Muscle of back (tissue), 11 donors: ENCODE data around the gene APOL4. TPM values are rescaled to one million over a fixed set of nuclear protein-coding genes. Genes with fewer than 3 reads are reported as not detected.
"Not testable (repeated sequence)": the region's sequence is repeated elsewhere in the genome, so short reads cannot be mapped to it uniquely, and the experiment has no call there.

Experiments
- DNase-seq, 3 donors: peaks; one replicate each; pipeline versions ENCODE4 v3.0.0 to v3.0.0-alpha.2; 2013
- polyA plus RNA-seq, 10 donors: library from polyadenylated mRNA; unstranded; fragments of 120-200 nt; gene quantifications; one replicate each; pipeline ENCODE4 v1.2.1, GENCODE V29; 2013; ENCODE audit not compliant: insufficient read length in 10 of 10

Gene APOL4
- polyA plus RNA-seq, 10 donors: 5.3 to 24.4 (median 17.1) TPM

DNA sequence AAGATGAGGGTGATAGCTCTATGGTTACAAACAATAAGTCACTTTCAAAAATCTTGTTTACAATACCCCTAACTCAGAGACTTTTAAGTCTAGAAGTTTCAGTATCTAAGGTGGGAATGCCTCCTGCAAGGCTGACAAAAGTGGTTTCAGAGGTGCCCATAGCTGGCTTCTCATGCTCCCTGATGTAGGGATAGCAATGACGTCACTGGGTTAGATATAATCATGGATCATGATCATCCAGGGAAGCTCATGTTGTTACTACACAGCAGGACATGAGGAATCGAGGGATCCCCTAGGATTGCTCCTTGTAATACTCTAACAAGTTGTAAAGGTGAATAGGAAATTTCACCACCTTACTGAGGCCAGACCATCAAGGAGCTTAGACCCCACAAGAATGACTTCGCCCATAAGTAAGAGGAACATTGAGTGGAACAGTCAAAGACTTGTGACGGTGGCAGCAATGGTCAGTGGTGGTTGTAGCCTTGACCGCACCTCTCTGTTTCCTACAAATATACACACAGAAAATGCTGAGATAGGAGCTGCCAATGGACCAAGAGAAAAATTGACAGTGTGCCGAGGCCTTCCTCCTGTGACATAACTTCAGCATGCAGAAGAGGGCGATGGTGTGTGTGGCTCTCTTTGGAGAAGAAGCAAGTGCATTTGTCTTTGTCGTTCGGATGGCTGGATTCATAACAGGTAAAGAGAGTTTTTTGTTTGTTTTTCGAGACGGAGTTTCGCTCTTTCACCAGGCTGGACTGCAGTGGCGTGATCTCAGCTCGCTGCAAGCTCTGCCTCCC, 15.6 kb downstream of the APOL4 start:
- no peak for DNase-seq

DNA sequence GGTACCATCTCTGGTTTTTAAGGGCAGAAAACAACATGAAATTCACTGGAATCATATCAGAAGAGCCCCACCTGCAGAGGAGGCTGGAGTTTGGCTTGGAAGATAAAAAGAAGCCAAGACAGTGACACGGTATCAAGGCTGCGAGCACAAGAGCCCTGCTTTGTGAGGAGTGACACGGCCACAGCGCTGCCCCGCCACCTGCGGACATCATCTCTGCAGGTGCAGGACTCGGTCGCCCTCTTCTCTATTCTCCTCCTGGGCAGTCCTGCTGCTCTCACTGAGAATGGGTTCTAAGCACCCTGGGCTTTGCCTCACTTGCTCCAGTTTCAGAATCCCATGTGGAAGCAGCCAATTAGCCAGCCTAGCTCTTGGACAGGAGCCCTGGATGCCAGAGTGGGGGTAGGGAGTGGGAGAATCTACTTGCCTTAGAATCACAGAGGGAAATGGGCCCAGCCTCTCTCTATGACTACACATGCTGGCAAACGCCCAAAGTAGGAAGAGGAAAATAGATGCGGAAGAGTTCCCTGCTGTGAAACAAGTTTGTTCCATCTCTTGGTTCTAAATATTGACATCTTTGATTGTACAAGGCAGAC, 17.1 kb downstream of the APOL4 start:
- peak; percentile 34 to 49 (median 47) for DNase-seq

- no peak for DNase-seq
These were observed 18.2 kb downstream of the APOL4 start for GRCh38 chr22:36183446-36183845.

DNA sequence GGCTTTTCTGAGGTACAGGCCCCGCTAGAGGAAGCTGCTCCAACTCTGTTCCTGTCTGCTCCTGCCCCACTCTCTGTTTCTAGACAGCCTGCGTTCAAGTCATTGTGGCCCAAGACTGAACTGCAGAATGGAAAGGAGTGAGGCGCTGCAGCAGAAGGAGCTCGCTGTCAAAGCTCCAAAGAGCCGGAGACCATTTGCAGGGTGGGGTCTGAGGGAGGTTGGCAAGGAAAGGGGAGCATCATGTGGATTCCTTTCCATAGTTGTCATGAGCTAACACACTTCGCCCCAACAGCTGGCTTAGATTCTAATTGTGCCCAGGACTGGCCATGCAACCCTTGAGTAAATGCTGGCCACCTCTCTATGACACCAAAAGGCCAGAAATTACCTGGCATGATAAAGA, 18.8 kb downstream of the APOL4 start:
- no peak for DNase-seq

- DNase-seq: no peak
These were observed 19.6 kb downstream of the APOL4 start for GRCh38 chr22:36182056-36182455.

- no peak for DNase-seq
These were observed 20.7 kb downstream of the APOL4 start for GRCh38 chr22:36180928-36181327.

DNA sequence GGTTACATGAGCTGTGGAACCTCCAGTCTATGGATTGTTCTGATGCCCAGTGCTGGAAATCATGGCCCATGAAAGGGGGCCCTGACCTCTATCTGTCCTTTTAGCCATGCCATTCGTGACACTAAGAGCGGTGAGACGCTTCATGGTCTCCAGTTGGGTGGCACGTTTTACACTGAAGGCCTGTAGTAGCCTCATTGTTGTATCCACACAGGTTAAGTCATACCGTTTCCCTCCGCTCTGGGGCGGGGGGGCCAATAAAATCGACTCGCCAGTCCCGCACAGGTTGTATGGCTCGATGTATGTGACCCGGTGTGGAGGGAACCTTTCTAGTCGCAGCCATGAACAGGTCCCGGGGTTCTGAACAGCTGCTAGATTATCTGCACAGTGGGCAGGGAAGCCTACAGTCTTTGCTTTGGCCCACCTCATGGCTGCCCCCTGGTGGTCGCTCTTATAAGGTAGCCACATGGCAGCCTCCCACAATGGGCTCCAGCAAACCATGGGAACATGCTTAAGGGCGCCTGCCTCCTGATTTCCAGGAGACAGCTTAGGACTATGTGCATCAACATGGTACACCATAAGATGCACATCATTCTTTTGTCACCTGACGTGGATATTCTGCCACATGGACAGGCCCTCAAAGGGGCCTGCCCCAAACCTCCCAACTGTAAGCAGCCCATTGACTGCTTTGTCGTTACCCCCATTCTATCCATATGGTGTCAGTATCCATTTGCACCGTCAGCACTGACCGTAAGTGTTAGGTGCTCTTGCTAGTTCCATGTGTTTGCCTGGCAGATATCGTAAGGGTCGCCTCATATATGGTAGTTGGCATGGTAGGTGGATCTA, 21.4 kb downstream of the APOL4 start:
- DNase-seq: peak in 2 of 3 donors; percentile 66 to 70

- no peak for DNase-seq
These were observed 24.4 kb downstream of the APOL4 start for GRCh38 chr22:36177160-36177559.

GRCh38 chr22:36175892-36176291, 25.7 kb downstream of the APOL4 start:
- no peak for DNase-seq

DNA sequence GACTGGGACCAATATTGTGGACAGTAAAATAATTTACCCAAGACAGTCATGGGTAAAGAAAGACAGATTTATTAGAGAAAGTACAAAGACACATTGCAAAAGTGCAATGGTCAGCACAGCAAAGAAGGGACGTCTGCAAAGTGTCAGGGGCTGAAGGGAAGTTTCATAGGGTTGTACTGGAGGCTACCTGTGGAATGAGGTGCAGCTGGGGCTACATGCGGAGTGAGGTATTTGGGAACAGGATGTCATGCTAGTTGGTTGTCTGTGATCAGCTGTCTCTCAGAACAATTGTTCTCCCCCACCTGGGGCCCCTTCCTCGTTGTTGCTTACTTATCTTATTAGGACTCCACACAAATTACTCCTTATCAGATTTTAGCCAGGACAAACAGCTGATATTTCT, 29.7 kb downstream of the APOL4 start:
- no peak for DNase-seq

DNA sequence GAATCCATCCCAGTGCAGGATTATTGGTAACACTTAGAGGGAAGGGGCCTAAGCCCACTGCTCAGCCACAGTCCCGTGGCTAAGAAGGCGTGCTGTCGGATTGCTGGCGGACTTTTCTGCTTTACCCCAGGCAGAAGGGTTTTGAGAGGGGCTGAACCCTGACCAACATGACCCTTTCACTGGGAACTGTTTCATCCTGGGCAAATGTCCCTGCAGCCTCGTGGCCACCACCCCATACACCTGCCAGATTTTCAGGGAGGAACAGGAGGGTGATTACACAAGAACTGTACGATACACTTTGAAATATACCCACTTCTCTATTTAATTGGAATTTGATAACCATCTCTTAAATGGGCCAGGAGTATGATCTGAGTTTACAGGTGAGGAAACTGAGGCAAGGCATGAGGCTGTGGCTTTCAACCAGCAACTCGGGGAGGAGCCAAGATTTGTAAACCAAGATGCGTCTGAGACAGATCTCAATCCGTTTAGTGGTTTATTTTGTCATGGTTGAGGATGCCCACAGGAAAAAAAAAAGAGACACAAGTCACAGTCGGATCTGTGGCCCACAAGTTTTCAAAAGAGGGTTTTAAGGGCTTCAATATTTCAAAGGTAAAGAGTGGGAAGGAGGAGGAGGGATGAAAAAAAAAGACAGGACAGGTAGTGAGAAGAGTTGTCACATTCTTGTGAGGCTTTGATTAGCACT, 34.9 kb downstream of the APOL4 start:
- DNase-seq: no peak

- no peak for DNase-seq
These were observed 35.5 kb downstream of the APOL4 start for GRCh38 chr22:36166086-36166485.

GRCh38 chr22:36165141-36165540, 36.5 kb downstream of the APOL4 start:
- DNase-seq: no peak

- DNase-seq: no peak
These were observed 37.0 kb downstream of the APOL4 start for GRCh38 chr22:36164621-36165020.

GRCh38 chr22:36163497-36163896, 38.1 kb downstream of the APOL4 start:
- no peak for DNase-seq

DNA sequence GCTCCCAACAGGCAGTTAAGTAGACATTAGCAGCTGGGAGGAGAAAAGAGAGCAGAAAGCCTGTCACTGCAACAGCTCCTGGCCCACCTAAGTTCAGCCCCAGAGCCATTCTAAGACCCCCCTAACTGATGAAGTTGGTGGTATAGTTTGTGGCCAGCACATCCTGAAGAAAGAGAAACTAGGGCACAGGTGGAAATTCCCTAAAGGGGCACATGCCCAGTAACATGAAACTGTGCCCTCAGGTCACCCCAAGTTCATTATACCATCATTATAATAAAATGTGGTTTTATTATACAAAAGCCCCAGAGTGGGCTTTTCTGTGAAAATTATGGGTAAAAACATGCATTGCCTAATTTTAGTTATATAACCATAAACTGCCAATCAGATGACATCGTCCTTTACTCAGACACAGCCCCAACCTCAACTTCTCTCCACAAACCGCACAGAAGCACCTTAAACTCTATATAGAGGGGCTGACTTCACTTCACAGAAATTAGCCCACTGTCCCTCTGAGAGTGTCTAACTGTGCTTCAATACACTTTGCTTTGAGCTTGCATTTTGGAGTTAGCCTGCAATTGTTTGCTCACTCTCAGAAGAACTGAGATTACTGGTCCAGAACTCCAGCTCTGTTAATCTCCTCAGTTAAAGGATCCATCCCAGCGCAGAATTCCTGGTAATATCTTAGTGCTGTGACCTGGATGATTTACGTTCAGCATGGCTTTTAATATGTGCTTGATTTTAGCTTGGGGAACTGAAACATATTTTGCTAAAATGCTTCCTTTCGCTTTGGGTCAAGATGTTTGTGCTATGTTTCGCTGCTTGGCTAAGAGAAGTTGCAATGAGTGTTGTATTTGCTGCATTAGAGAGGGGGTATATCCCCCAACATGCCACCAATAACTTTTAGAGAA, 39.2 kb downstream of the APOL4 start:
- DNase-seq: peak in 1 of 3 donors; percentile 49

GRCh38 chr22:36161793-36162126, 39.8 kb downstream of the APOL4 start:
- DNase-seq: not testable (repeated sequence)

DNA sequence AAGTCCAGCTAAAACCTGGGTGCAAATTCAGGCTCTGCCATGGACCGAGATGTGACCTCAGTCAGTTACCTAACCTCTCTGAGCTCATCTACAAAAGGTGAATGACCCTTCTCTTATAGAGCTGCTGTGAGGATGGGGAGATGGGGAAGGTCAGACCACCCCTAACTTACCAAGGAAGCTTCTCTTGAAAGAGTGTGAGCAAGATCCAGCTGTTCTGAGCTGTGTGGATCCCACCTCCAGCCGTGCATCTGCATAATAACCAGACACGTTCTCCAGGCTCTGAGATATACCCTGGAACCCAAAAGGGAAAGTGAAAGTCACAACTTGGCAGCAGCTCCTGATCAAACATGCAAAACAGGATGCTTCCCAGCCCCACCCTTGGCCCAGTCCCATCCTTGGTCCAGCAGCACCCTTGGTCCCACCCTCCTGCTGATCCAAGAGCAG, 41.1 kb downstream of the APOL4 start, which contains the start of gene APOL3:
Gene APOL3 (minus strand): TSS at position 257 of the 444 bp plus-strand sequence. CDS start 11,700 bp downstream, outside the sequence.
- DNase-seq: peak; percentile 45 to 81 (median 77)

DNA sequence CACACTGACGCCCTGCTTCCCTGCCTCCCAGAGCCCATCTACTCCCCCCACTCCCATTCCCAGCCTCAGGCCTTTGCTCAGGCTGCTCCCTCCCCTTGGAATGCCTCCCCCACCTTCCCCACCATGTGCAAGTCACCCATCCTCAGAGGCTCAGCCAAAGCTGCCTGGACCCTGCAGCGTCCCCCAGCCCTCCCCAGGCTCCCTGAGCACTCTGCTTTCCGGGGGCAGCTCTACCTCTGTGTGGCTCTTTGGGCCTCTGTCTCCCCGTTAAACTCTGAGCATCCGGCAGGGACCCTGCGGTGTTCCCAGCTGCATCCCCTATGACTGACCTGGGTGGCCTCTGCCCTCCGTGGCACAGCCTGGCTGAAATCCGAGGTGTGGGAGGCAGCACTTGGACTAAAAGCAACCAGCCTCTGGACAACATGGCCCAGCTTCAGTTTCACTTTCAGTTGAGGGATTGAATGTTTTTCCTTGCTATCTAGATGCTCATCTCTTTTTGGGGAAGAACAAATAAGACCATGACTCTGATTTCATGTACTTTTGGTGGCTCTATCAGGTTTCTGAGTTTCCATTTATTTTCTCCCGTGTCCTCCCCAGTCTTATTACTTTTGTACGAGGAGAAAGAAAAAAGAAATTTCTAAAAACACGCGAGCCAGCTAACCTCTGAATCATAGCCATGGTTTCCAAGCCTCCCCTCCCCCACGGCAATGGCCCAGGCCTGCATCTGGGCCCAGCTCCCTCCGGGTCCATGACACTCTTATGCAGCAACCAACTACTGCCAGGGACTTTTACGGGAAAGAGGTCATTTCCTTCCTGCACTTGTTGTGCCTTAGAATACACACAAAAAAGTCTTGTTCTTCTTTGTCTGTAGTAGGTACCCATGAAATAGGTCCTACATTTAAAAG, 44.8 kb downstream of the APOL4 start:
- DNase-seq: peak; percentile 63 to 91 (median 85)

DNA sequence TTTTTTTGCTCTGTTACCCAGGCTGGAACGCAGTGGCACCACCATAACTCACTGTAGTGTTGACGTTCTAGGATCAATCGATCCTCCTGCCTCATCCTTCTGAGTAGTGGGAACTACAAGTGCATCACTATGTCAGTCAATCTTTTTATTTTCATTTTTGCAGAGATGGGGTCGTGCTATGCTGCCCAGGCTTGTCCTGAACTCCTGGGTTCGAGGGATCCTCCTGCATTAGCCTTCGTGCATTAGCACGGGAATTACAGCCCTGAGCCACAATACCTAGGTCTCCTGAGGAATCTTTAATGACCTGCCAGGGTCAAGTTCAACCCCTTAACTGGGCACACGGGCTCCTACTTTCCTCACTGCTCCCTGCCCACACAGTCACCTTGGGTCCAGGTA, 45.5 kb downstream of the APOL4 start:
- no peak for DNase-seq
